BJ (cell line): ENCODE data around the gene SCUBE3. TPM values are rescaled to one million over a fixed set of nuclear protein-coding genes. Genes with fewer than 3 reads are reported as not detected.

Source experiments
- CTCF ChIA-PET: fragments of 350-600 bp; formaldehyde crosslinking; extraction: SDS; loops from one replicate; lab custom pipeline; 2021; ENCODE audit warnings: antibody characterized with exemption, inconsistent platforms; lab: Yijun Ruan, JAX
- POLR2A ChIA-PET: fragments of 300-600 bp; sonication (Branson Sonifier 250); formaldehyde crosslinking; extraction: SDS; loops from one replicate; lab custom pipeline; 2021; ENCODE audit warnings: antibody characterized with exemption; lab: Charles Lee
- DNase-seq: peaks from one replicate; pipeline ENCODE4 v3.0.0-alpha.2; 2011; ENCODE audit warnings: low read depth
- H3K27me3 ChIP-seq: 2 replicates; pipeline ENCODE4 v1.6.0; 2011; ENCODE audit warnings: low read length; ENCODE audit not compliant: control insufficient read depth, insufficient read depth
- H3K36me3 ChIP-seq: 2 replicates; pipeline ENCODE4 v1.5.1; 2011; ENCODE audit warnings: low read length; ENCODE audit not compliant: control insufficient read depth, insufficient read depth
- H3K4me3 ChIP-seq: 2 replicates; pipeline ENCODE4 v1.5.1; 2011; ENCODE audit warnings: low read depth, mild to moderate bottlenecking, control low read depth, low read length
- CTCF ChIP-seq: IDR thresholded peaks from 2 replicates; pipeline ENCODE4 v1.5.1; 2011; ENCODE audit warnings: low read depth, mild to moderate bottlenecking, control low read depth, inconsistent platforms, low read length, moderate library complexity; ENCODE audit not compliant: insufficient read depth
- polyA plus RNA-seq: library from polyadenylated mRNA; depleted of rRNA; stranded (reverse); fragments of >200 nt; gene quantifications from 2 replicates; pipeline ENCODE4 v1.2.3, GENCODE V29; 2011

The SCUBE3 gene
- polyA plus RNA-seq, 1 experiment: 13.1 TPM

GRCh38 chr6:35184580-35185301, 29.0 kb upstream of the SCUBE3 start:
- ChIA-PET POLR2A (interaction anchor here (0.7 kb wide), 1 partner anchor 52 kb away, joined by 3 read pairs; no protein-coding TSS in a partner anchor), CTCF (interaction anchor here (0.7 to 1.0 kb wide), 3 partner anchors 8 to 31 kb away, joined by 3 read pairs; no protein-coding TSS in a partner anchor)
- Histone ChIP-seq H3K27me3 (no peaks in the 10 kb centered on the region), H3K36me3 (no peaks in the 10 kb centered on the region), H3K4me3 (no peak overlapping the region)
- no peak for TF ChIP-seq CTCF
- DNase-seq: no peak

- Histone ChIP-seq H3K4me3 (no peak overlapping the region), H3K27me3 (no peaks in the 10 kb centered on the region), H3K36me3 (no peaks in the 10 kb centered on the region)
- DNase-seq: peak; percentile 18
- TF ChIP-seq CTCF: no peak
- ChIA-PET CTCF (interaction anchor here (0.7 to 1.0 kb wide), 2 partner anchors 9 to 31 kb away, joined by 3 read pairs; no protein-coding TSS in a partner anchor), POLR2A (interaction anchor here (0.7 kb wide), 1 partner anchor 52 kb away, joined by 3 read pairs; no protein-coding TSS in a partner anchor)
Measured at GRCh38 chr6:35185302-35185681, 28.5 kb upstream of the SCUBE3 start.

GRCh38 chr6:35185971-35186370, 27.8 kb upstream of the SCUBE3 start:
- no peak for TF ChIP-seq CTCF
- Histone ChIP-seq H3K36me3 (no peaks in the 10 kb centered on the region), H3K27me3 (no peaks in the 10 kb centered on the region), H3K4me3 (no peak overlapping the region)
- ChIA-PET POLR2A (no interaction called here), CTCF (interaction anchor here (1.0 kb wide), 3 partner anchors 30 to 39 kb away, joined by 3 read pairs; no protein-coding TSS in a partner anchor)
- DNase-seq: no peak

GRCh38 chr6:35186571-35186970, 27.2 kb upstream of the SCUBE3 start:
- Histone ChIP-seq H3K36me3 (no peaks in the 10 kb centered on the region), H3K4me3 (no peak overlapping the region), H3K27me3 (no peaks in the 10 kb centered on the region)
- no peak for TF ChIP-seq CTCF
- ChIA-PET POLR2A (no interaction called here), CTCF (interaction anchor here (0.7 to 1.0 kb wide), 3 partner anchors 18 to 39 kb away, joined by 3 read pairs; no protein-coding TSS in a partner anchor)
- no peak for DNase-seq

GRCh38 chr6:35188886-35189285, 24.9 kb upstream of the SCUBE3 start:
- Histone ChIP-seq H3K27me3 (no peaks in the 10 kb centered on the region), H3K4me3 (no peak overlapping the region), H3K36me3 (no peaks in the 10 kb centered on the region)
- TF ChIP-seq CTCF: no peak
- POLR2A ChIA-PET: no interaction called here
- CTCF ChIA-PET: interaction anchor here (0.9 to 3.6 kb wide), 3 partner anchors 12 to 18 kb away, joined by 3 to 19 read pairs (median 3); no protein-coding TSS in a partner anchor
- no peak for DNase-seq
